Subcutaneous adipose tissue (tissue), 4 donors: Measurements from ENCODE around the gene TRAFD1. TPM values are rescaled to one million over a fixed set of nuclear protein-coding genes. Genes with fewer than 3 reads are reported as not detected.

Source experiments
- CTCF ChIP-seq: fragments of 450-650 bp; IDR thresholded peaks from one replicate; pipeline ENCODE4 v1.5.1; 2016; ENCODE audit warnings: low read depth, mild to moderate bottlenecking, control low read depth, antibody characterized with exemption, moderate library complexity
- total RNA-seq, 4 donors: library from RNA; depleted of rRNA; stranded (reverse); fragments of >200 nt; gene quantifications; one replicate each; pipeline ENCODE4 v1.1.0, GENCODE V29; 2016

TRAFD1 gene
- total RNA-seq, 4 donors from 2014 or later = 16.8 to 40.6 (median 27.3) TPM

- TF ChIP-seq CTCF = no peak
Measured at GRCh38 chr12:112134731-112135130, 9.4 kb downstream of the TRAFD1 start.

GRCh38 chr12:112140728-112141127 lies 15.4 kb downstream of the TRAFD1 start:
- no peak for TF ChIP-seq CTCF

GRCh38 chr12:112146123-112146522 lies 20.8 kb downstream of the TRAFD1 start:
- TF ChIP-seq CTCF = no peak

GRCh38 chr12:112148031-112148513 lies 22.7 kb downstream of the TRAFD1 start:
- TF ChIP-seq CTCF = no peak

- no peak for TF ChIP-seq CTCF
Measured at GRCh38 chr12:112149596-112149995, 24.2 kb downstream of the TRAFD1 start.

- TF ChIP-seq CTCF = no peak
Measured at GRCh38 chr12:112151766-112152541, 26.6 kb downstream of the TRAFD1 start.

GRCh38 chr12:112153181-112153892 lies 28.0 kb downstream of the TRAFD1 start:
- no peak for TF ChIP-seq CTCF
